BLaER1 treated with 17β-estradiol and CSF1 and Interleukin-3, amounts not matched to agents 10 nM and 100 nM (cell line): ENCODE data around the gene CREBL2.

Experiments
- H3K27ac ChIP-seq, 11 experiments: shearing (Covaris generic); formaldehyde crosslinking; 2 replicates each; pipeline ENCODE4 v1.8.1; 2022
- H3K27me3 ChIP-seq, 11 experiments: shearing (Covaris generic); formaldehyde crosslinking; 2 replicates each; pipeline ENCODE4 v1.8.1; 2022
- H3K36me3 ChIP-seq, 11 experiments: shearing (Covaris generic); formaldehyde crosslinking; 2 replicates each; pipeline ENCODE4 v1.8.1; 2022
- H3K4me1 ChIP-seq, 10 experiments: shearing (Covaris generic); formaldehyde crosslinking; 2 replicates each; pipeline ENCODE4 v1.8.1; 2022
- H3K4me2 ChIP-seq, 11 experiments: shearing (Covaris generic); formaldehyde crosslinking; 2 replicates each; pipeline ENCODE4 v1.8.1; 2022
- H3K4me3 ChIP-seq, 10 experiments: shearing (Covaris generic); formaldehyde crosslinking; 2 replicates each; pipeline ENCODE4 v1.8.1; 2022
- H3K9ac ChIP-seq, 11 experiments: shearing (Covaris generic); formaldehyde crosslinking; 2 replicates each; pipeline ENCODE4 v1.8.1; 2022
- H3K9me3 ChIP-seq, 11 experiments: shearing (Covaris generic); formaldehyde crosslinking; replicated peaks in 1 of 11; 2 replicates each; pipeline ENCODE4 v1.8.1; 2022
- H4K20me1 ChIP-seq, 11 experiments: shearing (Covaris generic); formaldehyde crosslinking; 2 replicates each; pipeline ENCODE4 v1.8.1; 2022
- Cebpa-rat ChIP-seq, 11 experiments: shearing (Covaris generic); IDR thresholded peaks; 2 replicates each; pipeline ENCODE4 v1.8.1; 2022

CREBL2 gene

GRCh38 chr12:12673296-12673695 lies 61.6 kb downstream of the CREBL2 start:
- no peak for TF ChIP-seq Cebpa-rat (IDR thresholded peaks at IDR 0.05)
- H4K20me1 ChIP-seq, result no peaks in the 10 kb centered on the region
- H3K36me3 ChIP-seq, result no peaks in the 10 kb centered on the region
- H3K4me1 ChIP-seq, result no peaks in the 10 kb centered on the region
- H3K4me3 ChIP-seq, result no peak overlapping the region
- no peak overlapping the region for H3K27ac ChIP-seq
- no peaks in the 10 kb centered on the region for H3K27me3 ChIP-seq
- no peak overlapping the region for H3K4me2 ChIP-seq
- no peak overlapping the region for H3K9ac ChIP-seq
- no peaks in the 10 kb centered on the region for H3K9me3 ChIP-seq

- Histone ChIP-seq H3K27me3 (no peaks in the 10 kb centered on the region), H3K4me2 (no peak overlapping the region), H3K9ac (no peak overlapping the region)
These were observed 64.9 kb downstream of the CREBL2 start for GRCh38 chr12:12676605-12677004.

GRCh38 chr12:12681061-12681765 lies 69.5 kb downstream of the CREBL2 start:
- H3K27me3 ChIP-seq, result no peaks in the 10 kb centered on the region
- H3K36me3 ChIP-seq, result no peaks in the 10 kb centered on the region
- no peaks in the 10 kb centered on the region for H3K4me1 ChIP-seq
- H3K9ac ChIP-seq, result no peak overlapping the region
- H3K27ac ChIP-seq, result no peak overlapping the region
- H3K4me2 ChIP-seq, result no peak overlapping the region
- no peaks in the 10 kb centered on the region for H3K9me3 ChIP-seq
- no peaks in the 10 kb centered on the region; a peak in 1 of 22 replicates for H4K20me1 ChIP-seq
- no peak for TF ChIP-seq Cebpa-rat (IDR thresholded peaks at IDR 0.05)
- H3K4me3 ChIP-seq, result no peak overlapping the region

More at GRCh38 chr12:12676605-12677004, 64.9 kb downstream of the CREBL2 start:
- H3K36me3 ChIP-seq, result no peaks in the 10 kb centered on the region
- TF ChIP-seq Cebpa-rat (IDR thresholded peaks at IDR 0.05), result no peak
- H3K4me1 ChIP-seq, result no peaks in the 10 kb centered on the region
- H3K4me3 ChIP-seq, result no peak overlapping the region
- H3K9me3 ChIP-seq, result no peaks in the 10 kb centered on the region
- H3K27ac ChIP-seq, result no peak overlapping the region
- H4K20me1 ChIP-seq, result no peaks in the 10 kb centered on the region; a peak in 1 of 22 replicates

- Histone ChIP-seq H3K4me2 (no peak overlapping the region), H3K9me3 (no peaks in the 10 kb centered on the region), H3K27ac (no peak overlapping the region), H3K27me3 (no peaks in the 10 kb centered on the region), H4K20me1 (no peaks in the 10 kb centered on the region; a peak in 1 of 22 replicates), H3K36me3 (no peaks in the 10 kb centered on the region), H3K9ac (no peak overlapping the region), H3K4me3 (no peak overlapping the region), H3K4me1 (no peaks in the 10 kb centered on the region)
- no peak for TF ChIP-seq Cebpa-rat (IDR thresholded peaks at IDR 0.05)
These were observed 70.6 kb downstream of the CREBL2 start for GRCh38 chr12:12682284-12682683.

GRCh38 chr12:12683136-12683697 lies 71.5 kb downstream of the CREBL2 start:
- H3K9ac ChIP-seq, result no peak overlapping the region
- H3K36me3 ChIP-seq, result no peaks in the 10 kb centered on the region
- H3K27ac ChIP-seq, result no peak overlapping the region
- H3K4me2 ChIP-seq, result no peak overlapping the region
- no peak overlapping the region for H3K4me3 ChIP-seq
- TF ChIP-seq Cebpa-rat (IDR thresholded peaks at IDR 0.05), result no peak
- no peaks in the 10 kb centered on the region for H3K4me1 ChIP-seq
- no peaks in the 10 kb centered on the region for H3K27me3 ChIP-seq
- no peaks in the 10 kb centered on the region; a peak in 1 of 22 replicates for H4K20me1 ChIP-seq
- no peaks in the 10 kb centered on the region for H3K9me3 ChIP-seq

- H3K27me3 ChIP-seq, result no peaks in the 10 kb centered on the region
- no peak for TF ChIP-seq Cebpa-rat (IDR thresholded peaks at IDR 0.05)
- no peaks in the 10 kb centered on the region for H3K9me3 ChIP-seq
- H3K4me2 ChIP-seq, result no peak overlapping the region
- no peaks in the 10 kb centered on the region; a peak in 1 of 22 replicates for H4K20me1 ChIP-seq
- H3K4me1 ChIP-seq, result no peaks in the 10 kb centered on the region
- H3K36me3 ChIP-seq, result no peaks in the 10 kb centered on the region
- no peak overlapping the region for H3K4me3 ChIP-seq
- H3K27ac ChIP-seq, result no peak overlapping the region
- no peak overlapping the region for H3K9ac ChIP-seq
These were observed 72.0 kb downstream of the CREBL2 start for GRCh38 chr12:12683725-12684124.

- Histone ChIP-seq H3K36me3 (no peaks in the 10 kb centered on the region), H3K27ac (no peak overlapping the region), H3K27me3 (no peaks in the 10 kb centered on the region), H3K9ac (no peak overlapping the region), H3K4me3 (no peak overlapping the region), H4K20me1 (no peaks in the 10 kb centered on the region; a peak in 1 of 22 replicates), H3K4me1 (no peaks in the 10 kb centered on the region), H3K9me3 (no peaks in the 10 kb centered on the region), H3K4me2 (no peak overlapping the region)
- no peak for TF ChIP-seq Cebpa-rat (IDR thresholded peaks at IDR 0.05)
These were observed 72.9 kb downstream of the CREBL2 start for GRCh38 chr12:12684375-12685106.

GRCh38 chr12:12685305-12685704 lies 73.6 kb downstream of the CREBL2 start:
- Histone ChIP-seq H3K27me3 (no peaks in the 10 kb centered on the region), H3K9me3 (no peaks in the 10 kb centered on the region), H3K27ac (no peak overlapping the region), H3K36me3 (no peaks in the 10 kb centered on the region), H3K9ac (no peak overlapping the region), H4K20me1 (no peaks in the 10 kb centered on the region; a peak in 1 of 22 replicates), H3K4me2 (no peak overlapping the region), H3K4me3 (no peak overlapping the region), H3K4me1 (no peaks in the 10 kb centered on the region)
- no peak for TF ChIP-seq Cebpa-rat (IDR thresholded peaks at IDR 0.05)

GRCh38 chr12:12686472-12686871 lies 74.8 kb downstream of the CREBL2 start:
- no peak overlapping the region for H3K4me2 ChIP-seq
- H3K36me3 ChIP-seq, result no peaks in the 10 kb centered on the region
- H3K9ac ChIP-seq, result no peak overlapping the region
- H3K9me3 ChIP-seq, result no peaks in the 10 kb centered on the region
- TF ChIP-seq Cebpa-rat (IDR thresholded peaks at IDR 0.05), result no peak
- no peaks in the 10 kb centered on the region for H4K20me1 ChIP-seq
- peaks cover 0 to under 1% (median 0%) of the 10 kb centered on the region in 10 experiments; a peak in 2 of 20 replicates for H3K4me1 ChIP-seq
- H3K27me3 ChIP-seq, result no peaks in the 10 kb centered on the region
- no peak overlapping the region for H3K4me3 ChIP-seq
- H3K27ac ChIP-seq, result no peak overlapping the region
